BJ (cell line): Measurements from ENCODE around the gene CTXN1. TPM values are rescaled to one million over a fixed set of nuclear protein-coding genes. Genes with fewer than 3 reads are reported as not detected.
"Not testable (repeated sequence)": the region's sequence is repeated elsewhere in the genome, so short reads cannot be mapped to it uniquely, and the experiment has no call there.

ENCODE experiments used
- CTCF ChIA-PET: fragments of 350-600 bp; formaldehyde crosslinking; extraction: SDS; loops from one replicate; lab custom pipeline; 2021; ENCODE audit warnings: antibody characterized with exemption, inconsistent platforms; lab: Yijun Ruan, JAX
- POLR2A ChIA-PET: fragments of 300-600 bp; sonication (Branson Sonifier 250); formaldehyde crosslinking; extraction: SDS; loops from one replicate; lab custom pipeline; 2021; ENCODE audit warnings: antibody characterized with exemption; lab: Charles Lee
- DNase-seq: peaks from one replicate; pipeline ENCODE4 v3.0.0-alpha.2; 2011; ENCODE audit warnings: low read depth
- H3K27me3 ChIP-seq: 2 replicates; pipeline ENCODE4 v1.6.0; 2011; ENCODE audit warnings: low read length; ENCODE audit not compliant: control insufficient read depth, insufficient read depth
- H3K36me3 ChIP-seq: 2 replicates; pipeline ENCODE4 v1.5.1; 2011; ENCODE audit warnings: low read length; ENCODE audit not compliant: control insufficient read depth, insufficient read depth
- H3K4me3 ChIP-seq: 2 replicates; pipeline ENCODE4 v1.5.1; 2011; ENCODE audit warnings: low read depth, mild to moderate bottlenecking, control low read depth, low read length
- polyA plus RNA-seq: library from polyadenylated mRNA; depleted of rRNA; stranded (reverse); fragments of >200 nt; gene quantifications from 2 replicates; pipeline ENCODE4 v1.2.3, GENCODE V29; 2011
- TF ChIP-seq, protein P1 (sequence below): IDR thresholded peaks from 2 replicates; pipeline ENCODE4 v1.5.1; 2011; ENCODE audit warnings: low read depth, mild to moderate bottlenecking, control low read depth, inconsistent platforms, low read length, moderate library complexity; ENCODE audit not compliant: insufficient read depth

The CTXN1 gene
- polyA plus RNA-seq, 1 experiment, result 1.3 TPM

- POLR2A ChIA-PET, result no interaction called here
- CTCF ChIA-PET, result interaction anchor here (1.0 to 1.1 kb wide), 2 partner anchors 9 to 10 kb away, joined by 3 read pairs; partner anchors contain the start of gene TIMM44
- Histone ChIP-seq H3K4me3 (no peak overlapping the region), H3K36me3 (peaks cover 49% of the 10 kb centered on the region), H3K27me3 (no peaks in the 10 kb centered on the region)
- DNase-seq, result no peak
- TF ChIP-seq, protein P1, sequence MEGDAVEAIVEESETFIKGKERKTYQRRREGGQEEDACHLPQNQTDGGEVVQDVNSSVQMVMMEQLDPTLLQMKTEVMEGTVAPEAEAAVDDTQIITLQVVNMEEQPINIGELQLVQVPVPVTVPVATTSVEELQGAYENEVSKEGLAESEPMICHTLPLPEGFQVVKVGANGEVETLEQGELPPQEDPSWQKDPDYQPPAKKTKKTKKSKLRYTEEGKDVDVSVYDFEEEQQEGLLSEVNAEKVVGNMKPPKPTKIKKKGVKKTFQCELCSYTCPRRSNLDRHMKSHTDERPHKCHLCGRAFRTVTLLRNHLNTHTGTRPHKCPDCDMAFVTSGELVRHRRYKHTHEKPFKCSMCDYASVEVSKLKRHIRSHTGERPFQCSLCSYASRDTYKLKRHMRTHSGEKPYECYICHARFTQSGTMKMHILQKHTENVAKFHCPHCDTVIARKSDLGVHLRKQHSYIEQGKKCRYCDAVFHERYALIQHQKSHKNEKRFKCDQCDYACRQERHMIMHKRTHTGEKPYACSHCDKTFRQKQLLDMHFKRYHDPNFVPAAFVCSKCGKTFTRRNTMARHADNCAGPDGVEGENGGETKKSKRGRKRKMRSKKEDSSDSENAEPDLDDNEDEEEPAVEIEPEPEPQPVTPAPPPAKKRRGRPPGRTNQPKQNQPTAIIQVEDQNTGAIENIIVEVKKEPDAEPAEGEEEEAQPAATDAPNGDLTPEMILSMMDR, result peak; percentile 41
Observed at GRCh38 chr19:7933411-7933810, 7.5 kb upstream of the CTXN1 start.

DNA sequence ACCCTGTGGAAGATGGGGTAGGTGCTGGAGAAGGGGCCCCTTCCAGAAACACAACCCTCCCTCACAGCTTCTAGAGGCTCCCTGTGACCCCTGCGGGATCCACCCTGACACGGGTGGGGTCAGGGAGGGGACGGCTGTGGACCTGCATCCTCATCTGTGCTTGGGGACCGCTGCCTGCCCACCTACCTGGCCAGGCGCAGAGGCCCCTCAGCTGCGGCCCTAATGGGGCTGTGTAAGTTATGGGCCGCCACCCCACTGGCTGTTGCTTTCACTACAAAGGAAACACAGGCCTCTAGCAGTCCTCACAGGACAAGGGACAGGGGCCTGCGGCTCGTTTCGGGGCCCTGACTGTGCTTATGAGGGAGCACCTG lies 7.0 kb upstream of the CTXN1 start:
- DNase-seq, result no peak
- CTCF ChIA-PET, result no interaction called here
- TF ChIP-seq, protein P1, result no peak
- H3K36me3 ChIP-seq, result peaks cover 49% of the 10 kb centered on the region
- no peak overlapping the region for H3K4me3 ChIP-seq
- H3K27me3 ChIP-seq, result no peaks in the 10 kb centered on the region
- POLR2A ChIA-PET, result no interaction called here

GRCh38 chr19:7932276-7932929 lies 6.5 kb upstream of the CTXN1 start:
- DNase-seq, result no peak
- no peak overlapping the region for H3K4me3 ChIP-seq
- CTCF ChIA-PET, result interaction anchor here (4.5 kb wide), 1 partner anchor 11 kb away, joined by 34 read pairs; the partner anchor contains the start of gene TIMM44
- H3K36me3 ChIP-seq, result peaks cover 46% of the 10 kb centered on the region
- POLR2A ChIA-PET, result no interaction called here
- H3K27me3 ChIP-seq, result no peaks in the 10 kb centered on the region
- TF ChIP-seq, protein P1, result no peak

DNA sequence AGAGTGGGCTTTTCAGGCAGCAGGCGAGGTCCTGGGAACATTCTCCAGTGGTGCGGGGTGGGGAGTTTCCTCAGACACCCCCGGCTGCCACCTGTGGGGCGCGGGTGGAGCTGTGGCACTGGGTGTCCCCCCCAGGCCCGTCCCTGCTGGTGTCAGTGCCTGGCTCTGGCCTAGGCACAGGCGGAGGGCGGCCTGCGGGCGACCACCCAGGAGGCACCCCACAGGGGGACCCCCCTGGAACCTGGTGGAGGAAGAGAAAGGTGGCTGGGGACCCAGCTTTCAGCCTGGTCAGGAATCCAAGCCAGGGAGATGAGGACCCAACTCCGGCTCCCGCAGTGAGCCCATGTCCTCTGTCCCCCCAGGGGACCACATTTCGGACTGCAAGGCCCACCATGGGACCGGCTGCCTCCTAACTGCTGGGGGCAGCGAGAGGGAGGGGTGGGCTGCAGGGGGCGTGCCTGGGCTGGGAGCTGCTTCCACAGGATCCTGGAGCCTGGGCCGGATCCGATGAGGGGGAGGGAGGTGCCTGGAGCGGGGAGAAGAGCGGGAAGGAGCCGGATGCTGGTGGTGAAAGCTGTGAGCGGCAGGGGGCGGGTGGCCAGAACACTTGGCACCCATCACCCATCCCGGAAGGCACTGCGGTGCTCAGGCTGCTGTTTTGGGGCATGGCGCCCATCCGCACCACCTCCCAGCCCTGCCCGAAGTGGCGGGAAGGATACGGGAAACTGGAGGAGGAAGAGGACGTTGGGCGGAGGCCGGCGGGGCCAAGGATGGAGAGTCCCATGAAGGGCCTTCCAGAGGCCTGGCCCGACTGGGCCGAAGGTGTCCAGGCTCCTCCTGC lies 5.5 kb upstream of the CTXN1 start:
- Histone ChIP-seq H3K36me3 (peaks cover 46% of the 10 kb centered on the region), H3K4me3 (no peak overlapping the region), H3K27me3 (no peaks in the 10 kb centered on the region)
- CTCF ChIA-PET, result interaction anchor here (4.5 kb wide), 1 partner anchor 12 kb away, joined by 34 read pairs; the partner anchor contains the start of gene TIMM44
- DNase-seq, result no peak
- POLR2A ChIA-PET, result no interaction called here
- TF ChIP-seq, protein P1, result no peak

GRCh38 chr19:7930765-7931164 lies 4.8 kb upstream of the CTXN1 start:
- no peak overlapping the region for H3K4me3 ChIP-seq
- TF ChIP-seq, protein P1, result no peak
- ChIA-PET CTCF (interaction anchor here (0.6 to 4.5 kb wide), 3 partner anchors 10 to 154 kb away, joined by 3 to 34 read pairs (median 11); partner anchors contain the start of genes SNAPC2 and TIMM44), POLR2A (no interaction called here)
- no peaks in the 10 kb centered on the region for H3K27me3 ChIP-seq
- peaks cover 44% of the 10 kb centered on the region for H3K36me3 ChIP-seq
- DNase-seq, result no peak

DNA sequence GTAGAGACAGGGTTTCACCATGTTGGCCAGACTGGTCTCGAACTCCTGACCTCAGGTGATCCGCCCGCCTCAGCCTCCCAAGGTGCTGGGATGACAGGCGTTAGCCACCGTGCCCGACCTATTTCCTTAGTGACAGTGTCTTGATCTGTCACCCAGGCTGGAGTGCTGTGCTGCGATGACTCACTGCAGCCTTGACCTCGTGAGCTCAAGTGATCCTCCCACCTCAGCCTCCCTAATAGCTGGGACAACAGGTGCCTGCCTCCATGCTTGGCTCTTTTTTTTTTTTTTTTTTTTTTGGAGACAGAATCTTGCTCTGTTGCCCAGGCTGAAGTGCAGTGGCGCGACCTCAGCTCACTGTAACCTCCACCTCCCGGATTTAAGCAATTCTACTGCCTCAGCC lies 4.1 kb upstream of the CTXN1 start:
- H3K27me3 ChIP-seq, DNase-seq, H3K4me3 ChIP-seq, POLR2A ChIA-PET: not testable (repeated sequence)
- CTCF ChIA-PET, result interaction anchor here (0.6 to 4.5 kb wide), 4 partner anchors 10 to 153 kb away, joined by 3 to 34 read pairs (median 7); partner anchors contain the start of genes MAP2K7, SNAPC2 and TIMM44
- peaks cover 40% of the 10 kb centered on the region for H3K36me3 ChIP-seq
